GM12892 (cell line): ENCODE results near the gene CTBP2.

ENCODE experiments used
- POLR2A ChIP-seq: IDR thresholded peaks from 2 replicates; pipeline ENCODE4 v1.6.1; 2011; ENCODE audit warnings: low read depth, low read length, control low read depth
- POLR2AphosphoS5 ChIP-seq: IDR thresholded peaks from 2 replicates; pipeline ENCODE4 v1.6.1; 2011; ENCODE audit warnings: low read depth, low read length, control low read depth

GRCh38 chr10:125043841-125044658 is 116.3 kb downstream of the CTBP2 start:
- TF ChIP-seq POLR2AphosphoS5 (no peak), POLR2A (no peak)
